Measurements from ENCODE around the gene POLE.

GRCh38 chr12:132579744-132580143, 107.4 kb downstream of the POLE start:
- TF ChIP-seq, protein P1, sequence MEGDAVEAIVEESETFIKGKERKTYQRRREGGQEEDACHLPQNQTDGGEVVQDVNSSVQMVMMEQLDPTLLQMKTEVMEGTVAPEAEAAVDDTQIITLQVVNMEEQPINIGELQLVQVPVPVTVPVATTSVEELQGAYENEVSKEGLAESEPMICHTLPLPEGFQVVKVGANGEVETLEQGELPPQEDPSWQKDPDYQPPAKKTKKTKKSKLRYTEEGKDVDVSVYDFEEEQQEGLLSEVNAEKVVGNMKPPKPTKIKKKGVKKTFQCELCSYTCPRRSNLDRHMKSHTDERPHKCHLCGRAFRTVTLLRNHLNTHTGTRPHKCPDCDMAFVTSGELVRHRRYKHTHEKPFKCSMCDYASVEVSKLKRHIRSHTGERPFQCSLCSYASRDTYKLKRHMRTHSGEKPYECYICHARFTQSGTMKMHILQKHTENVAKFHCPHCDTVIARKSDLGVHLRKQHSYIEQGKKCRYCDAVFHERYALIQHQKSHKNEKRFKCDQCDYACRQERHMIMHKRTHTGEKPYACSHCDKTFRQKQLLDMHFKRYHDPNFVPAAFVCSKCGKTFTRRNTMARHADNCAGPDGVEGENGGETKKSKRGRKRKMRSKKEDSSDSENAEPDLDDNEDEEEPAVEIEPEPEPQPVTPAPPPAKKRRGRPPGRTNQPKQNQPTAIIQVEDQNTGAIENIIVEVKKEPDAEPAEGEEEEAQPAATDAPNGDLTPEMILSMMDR (IDR thresholded peaks at IDR 0.05; ENCODE audit: low read depth, low read length, poor library complexity, severe bottlenecking): no peak
- no peak for TF ChIP-seq EZH2phosphoT487 (IDR thresholded peaks at IDR 0.05; ENCODE audit: borderline replicate concordance, low read length)

Measured in DOHH2 (cell line).